ENCODE measurements around the gene RSPH10B2.
"Not testable (repeated sequence)": the region's sequence is repeated elsewhere in the genome, so short reads cannot be mapped to it uniquely, and the experiment has no call there.

RSPH10B2 gene

GRCh38 chr7:6753964-6754363, at the start of gene RSPH10B2:
RSPH10B2 (plus strand) TSS chr7:6754103; CDS start chr7:6757678, 3,575 bp downstream.
- not testable (repeated sequence) for H3K36me3 ChIP-seq (ENCODE audit: control insufficient read depth, insufficient read depth, low read length); H3K27me3 ChIP-seq (ENCODE audit: control insufficient read depth, insufficient read depth, low read length); H3K4me3 ChIP-seq (ENCODE audit: low read length); H3K9me3 ChIP-seq (ENCODE audit: control insufficient read depth, insufficient read depth, low read length); DNase-seq (ENCODE audit: low read depth, low spot score); H3K4me1 ChIP-seq (ENCODE audit: control insufficient read depth, insufficient read depth, low read length); H3K27ac ChIP-seq (ENCODE audit: low read length)
- WGBS (ENCODE audit: insufficient coverage, insufficient read length): no CpG with 5 or more reads among the region's 38 CpGs

- no CpG with 5 or more reads among the region's 47 CpGs for WGBS (ENCODE audit: insufficient coverage, insufficient read length)
- Histone ChIP-seq H3K9me3 (ENCODE audit: control insufficient read depth, insufficient read depth, low read length) (0 out of 2 replicates have a peak, but pooled peaks cover 2% of the 10 kb centered on the region), H3K36me3 (ENCODE audit: control insufficient read depth, insufficient read depth, low read length) (0 out of 2 replicates have a peak, but pooled peaks cover 3% of the 10 kb centered on the region), H3K27me3 (ENCODE audit: control insufficient read depth, insufficient read depth, low read length) (no peaks in the 10 kb centered on the region), H3K4me3 (ENCODE audit: low read length) (peak overlapping the region; percentile 65), H3K4me1 (ENCODE audit: control insufficient read depth, insufficient read depth, low read length) (no peaks in the 10 kb centered on the region), H3K27ac (ENCODE audit: low read length) (no peak overlapping the region)
- DNase-seq (ENCODE audit: low read depth, low spot score): no peak
These were observed 47.8 kb upstream of the RSPH10B2 start for GRCh38 chr7:6705959-6706665.

GRCh38 chr7:6706666-6707407, 47.1 kb upstream of the RSPH10B2 start, which contains the start of gene ZNF12:
ZNF12 (minus strand) TSS chr7:6706947; CDS start chr7:6705173, 1,774 bp downstream.
- Histone ChIP-seq H3K4me1 (ENCODE audit: control insufficient read depth, insufficient read depth, low read length) (no peaks in the 10 kb centered on the region), H3K36me3 (ENCODE audit: control insufficient read depth, insufficient read depth, low read length) (0 out of 2 replicates have a peak, but pooled peaks cover 3% of the 10 kb centered on the region), H3K9me3 (ENCODE audit: control insufficient read depth, insufficient read depth, low read length) (0 out of 2 replicates have a peak, but pooled peaks cover 2% of the 10 kb centered on the region), H3K27me3 (ENCODE audit: control insufficient read depth, insufficient read depth, low read length) (no peaks in the 10 kb centered on the region), H3K4me3 (ENCODE audit: low read length) (peak within 1 kb of the TSS; percentile 65), H3K27ac (ENCODE audit: low read length) (no peak within 1 kb of the TSS)
- WGBS (ENCODE audit: insufficient coverage, insufficient read length): no CpG with 5 or more reads among the region's 65 CpGs
- peak; percentile 95 for DNase-seq (ENCODE audit: low read depth, low spot score)

GRCh38 chr7:6708304-6708703, 45.6 kb upstream of the RSPH10B2 start:
- H3K9me3 ChIP-seq (ENCODE audit: control insufficient read depth, insufficient read depth, low read length): 0 out of 2 replicates have a peak, but pooled peaks cover 2% of the 10 kb centered on the region
- H3K4me3 ChIP-seq (ENCODE audit: low read length): no peak overlapping the region
- DNase-seq (ENCODE audit: low read depth, low spot score): no peak
- no peak overlapping the region for H3K27ac ChIP-seq (ENCODE audit: low read length)
- no peaks in the 10 kb centered on the region for H3K4me1 ChIP-seq (ENCODE audit: control insufficient read depth, insufficient read depth, low read length)
- WGBS (ENCODE audit: insufficient coverage, insufficient read length): no CpG with 5 or more reads among the region's 3 CpGs
- H3K27me3 ChIP-seq (ENCODE audit: control insufficient read depth, insufficient read depth, low read length): no peaks in the 10 kb centered on the region
- H3K36me3 ChIP-seq (ENCODE audit: control insufficient read depth, insufficient read depth, low read length): 0 out of 2 replicates have a peak, but pooled peaks cover 3% of the 10 kb centered on the region

GRCh38 chr7:6709808-6710207, 44.1 kb upstream of the RSPH10B2 start:
- Histone ChIP-seq H3K27me3 (ENCODE audit: control insufficient read depth, insufficient read depth, low read length) (no peaks in the 10 kb centered on the region), H3K4me3 (ENCODE audit: low read length) (no peak overlapping the region), H3K27ac (ENCODE audit: low read length) (no peak overlapping the region), H3K4me1 (ENCODE audit: control insufficient read depth, insufficient read depth, low read length) (no peaks in the 10 kb centered on the region), H3K9me3 (ENCODE audit: control insufficient read depth, insufficient read depth, low read length) (0 out of 2 replicates have a peak, but pooled peaks cover 2% of the 10 kb centered on the region), H3K36me3 (ENCODE audit: control insufficient read depth, insufficient read depth, low read length) (no peaks in the 10 kb centered on the region)
- DNase-seq (ENCODE audit: low read depth, low spot score): no peak
- no CpG with 5 or more reads among the region's 6 CpGs for WGBS (ENCODE audit: insufficient coverage, insufficient read length)

GRCh38 chr7:6714360-6714759, 39.5 kb upstream of the RSPH10B2 start:
- WGBS (ENCODE audit: insufficient coverage, insufficient read length): no CpG with 5 or more reads among the region's 5 CpGs
- H3K27ac ChIP-seq (ENCODE audit: low read length): no peak overlapping the region

GRCh38 chr7:6715898-6716297, 38.0 kb upstream of the RSPH10B2 start:
- H3K4me3 ChIP-seq (ENCODE audit: low read length); DNase-seq (ENCODE audit: low read depth, low spot score); H3K4me1 ChIP-seq (ENCODE audit: control insufficient read depth, insufficient read depth, low read length); H3K27me3 ChIP-seq (ENCODE audit: control insufficient read depth, insufficient read depth, low read length); H3K27ac ChIP-seq (ENCODE audit: low read length); H3K9me3 ChIP-seq (ENCODE audit: control insufficient read depth, insufficient read depth, low read length); H3K36me3 ChIP-seq (ENCODE audit: control insufficient read depth, insufficient read depth, low read length): not testable (repeated sequence)
- no CpG with 5 or more reads among the region's 9 CpGs for WGBS (ENCODE audit: insufficient coverage, insufficient read length)

More at GRCh38 chr7:6714360-6714759, 39.5 kb upstream of the RSPH10B2 start:
- no peak overlapping the region for H3K4me3 ChIP-seq (ENCODE audit: low read length)
- DNase-seq (ENCODE audit: low read depth, low spot score): no peak
- H3K36me3 ChIP-seq (ENCODE audit: control insufficient read depth, insufficient read depth, low read length): no peaks in the 10 kb centered on the region
- H3K27me3 ChIP-seq (ENCODE audit: control insufficient read depth, insufficient read depth, low read length): no peaks in the 10 kb centered on the region
- no peaks in the 10 kb centered on the region for H3K4me1 ChIP-seq (ENCODE audit: control insufficient read depth, insufficient read depth, low read length)
- H3K9me3 ChIP-seq (ENCODE audit: control insufficient read depth, insufficient read depth, low read length): 0 out of 2 replicates have a peak, but pooled peaks cover 2% of the 10 kb centered on the region

- H3K27ac ChIP-seq (ENCODE audit: low read length): no peak overlapping the region
- H3K4me3 ChIP-seq (ENCODE audit: low read length): no peak overlapping the region
- no peaks in the 10 kb centered on the region for H3K27me3 ChIP-seq (ENCODE audit: control insufficient read depth, insufficient read depth, low read length)
- WGBS (ENCODE audit: insufficient coverage, insufficient read length): no CpG with 5 or more reads among the region's 6 CpGs
- H3K4me1 ChIP-seq (ENCODE audit: control insufficient read depth, insufficient read depth, low read length): no peaks in the 10 kb centered on the region
- DNase-seq (ENCODE audit: low read depth, low spot score): no peak
- no peaks in the 10 kb centered on the region for H3K9me3 ChIP-seq (ENCODE audit: control insufficient read depth, insufficient read depth, low read length)
- no peaks in the 10 kb centered on the region for H3K36me3 ChIP-seq (ENCODE audit: control insufficient read depth, insufficient read depth, low read length)
These were observed 35.8 kb upstream of the RSPH10B2 start for GRCh38 chr7:6718124-6718523.

GRCh38 chr7:6724351-6724750, 29.6 kb upstream of the RSPH10B2 start:
- H3K36me3 ChIP-seq (ENCODE audit: control insufficient read depth, insufficient read depth, low read length); H3K4me1 ChIP-seq (ENCODE audit: control insufficient read depth, insufficient read depth, low read length); H3K9me3 ChIP-seq (ENCODE audit: control insufficient read depth, insufficient read depth, low read length); H3K27me3 ChIP-seq (ENCODE audit: control insufficient read depth, insufficient read depth, low read length); H3K4me3 ChIP-seq (ENCODE audit: low read length); H3K27ac ChIP-seq (ENCODE audit: low read length); DNase-seq (ENCODE audit: low read depth, low spot score): not testable (repeated sequence)
- WGBS (ENCODE audit: insufficient coverage, insufficient read length): no CpG with 5 or more reads among the region's 4 CpGs

GRCh38 chr7:6725003-6725402, 28.9 kb upstream of the RSPH10B2 start:
- Histone ChIP-seq H3K27ac (ENCODE audit: low read length) (no peak overlapping the region), H3K27me3 (ENCODE audit: control insufficient read depth, insufficient read depth, low read length) (no peaks in the 10 kb centered on the region), H3K9me3 (ENCODE audit: control insufficient read depth, insufficient read depth, low read length) (no peaks in the 10 kb centered on the region), H3K4me3 (ENCODE audit: low read length) (no peak overlapping the region), H3K4me1 (ENCODE audit: control insufficient read depth, insufficient read depth, low read length) (no peaks in the 10 kb centered on the region; the same call in 1 of the 2 replicates), H3K36me3 (ENCODE audit: control insufficient read depth, insufficient read depth, low read length) (no peaks in the 10 kb centered on the region)
- no peak for DNase-seq (ENCODE audit: low read depth, low spot score)
- no CpG with 5 or more reads among the region's 10 CpGs for WGBS (ENCODE audit: insufficient coverage, insufficient read length)
